Loucy (cell line): ENCODE data around the gene AFF2.

ENCODE experiments used
- CTCF ChIP-seq: fragments of 200-600 bp; sonication (generic); conservative IDR thresholded peaks from 2 replicates; pipeline ENCODE4 v1.5.1; 2014; ENCODE audit warnings: mild to moderate bottlenecking, antibody characterized with exemption, low read length
- EZH2phosphoT487 ChIP-seq: fragments of 200-600 bp; IDR thresholded peaks from 2 replicates; pipeline ENCODE4 v1.6.1; 2018; ENCODE audit warnings: antibody characterized with exemption, mild to moderate bottlenecking, moderate library complexity, borderline replicate concordance

DNA sequence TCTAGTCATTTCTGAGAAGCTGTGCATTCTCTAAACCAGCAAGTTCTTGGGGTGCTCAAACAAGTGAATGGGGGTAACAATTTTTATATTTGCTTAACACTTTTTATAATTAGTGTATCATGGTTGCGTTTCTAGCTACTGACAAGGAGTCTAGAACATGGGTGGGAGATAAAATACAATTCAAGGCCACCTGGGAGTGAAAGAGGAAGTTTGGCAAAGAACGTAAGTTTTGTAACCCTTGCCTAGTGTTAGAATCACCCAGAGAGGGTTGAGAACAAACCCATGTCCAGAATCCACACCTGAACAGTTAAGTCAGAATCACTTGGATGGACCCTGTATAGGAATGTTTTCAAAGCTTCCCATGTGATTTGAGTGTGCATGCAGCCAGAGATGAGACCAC, 92.7 kb downstream of the AFF2 start:
- TF ChIP-seq CTCF (no peak), EZH2phosphoT487 (no peak)
